ENCODE data around the gene NUP98.

DNA sequence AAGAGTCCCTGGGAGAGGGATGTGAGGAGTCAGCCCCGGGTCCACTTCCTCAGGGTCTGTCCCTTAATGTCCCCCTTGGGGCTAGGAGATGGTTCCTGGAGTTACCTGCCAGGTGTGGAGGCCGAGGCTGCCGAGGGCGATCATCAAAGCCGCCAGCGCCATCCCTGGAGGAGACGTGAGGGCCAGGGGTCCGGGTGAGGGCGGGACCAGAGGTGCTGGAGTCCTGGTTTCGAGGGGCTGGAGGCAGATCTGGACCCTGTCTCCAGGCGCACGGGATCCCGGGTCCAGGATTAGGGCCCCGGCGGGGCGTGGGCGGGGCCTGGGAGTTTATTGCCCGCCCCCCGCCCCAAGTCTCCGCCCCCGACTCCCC is 155.7 kb downstream of the NUP98 start, which contains the start of gene ART5:
- no peak for TF ChIP-seq EZH2phosphoT487 (IDR thresholded peaks at IDR 0.05; ENCODE audit: low read depth, severe bottlenecking, unreplicated experiment)
- TF ChIP-seq, protein P1, sequence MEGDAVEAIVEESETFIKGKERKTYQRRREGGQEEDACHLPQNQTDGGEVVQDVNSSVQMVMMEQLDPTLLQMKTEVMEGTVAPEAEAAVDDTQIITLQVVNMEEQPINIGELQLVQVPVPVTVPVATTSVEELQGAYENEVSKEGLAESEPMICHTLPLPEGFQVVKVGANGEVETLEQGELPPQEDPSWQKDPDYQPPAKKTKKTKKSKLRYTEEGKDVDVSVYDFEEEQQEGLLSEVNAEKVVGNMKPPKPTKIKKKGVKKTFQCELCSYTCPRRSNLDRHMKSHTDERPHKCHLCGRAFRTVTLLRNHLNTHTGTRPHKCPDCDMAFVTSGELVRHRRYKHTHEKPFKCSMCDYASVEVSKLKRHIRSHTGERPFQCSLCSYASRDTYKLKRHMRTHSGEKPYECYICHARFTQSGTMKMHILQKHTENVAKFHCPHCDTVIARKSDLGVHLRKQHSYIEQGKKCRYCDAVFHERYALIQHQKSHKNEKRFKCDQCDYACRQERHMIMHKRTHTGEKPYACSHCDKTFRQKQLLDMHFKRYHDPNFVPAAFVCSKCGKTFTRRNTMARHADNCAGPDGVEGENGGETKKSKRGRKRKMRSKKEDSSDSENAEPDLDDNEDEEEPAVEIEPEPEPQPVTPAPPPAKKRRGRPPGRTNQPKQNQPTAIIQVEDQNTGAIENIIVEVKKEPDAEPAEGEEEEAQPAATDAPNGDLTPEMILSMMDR (IDR thresholded peaks at IDR 0.05; ENCODE audit: poor library complexity): no peak
- no peak for TF ChIP-seq EZH2 (IDR thresholded peaks at IDR 0.05; ENCODE audit: borderline replicate concordance)
